ENCODE data around the gene ATP11C.
"Not testable (repeated sequence)": the region's sequence is repeated elsewhere in the genome, so short reads cannot be mapped to it uniquely, and the experiment has no call there.

Gene ATP11C

GRCh38 chrX:139932901-139933796 lies at the start of gene ATP11C:
TSS of gene ATP11C (minus strand) at chrX:139933053. CDS start at chrX:139932042, 1,011 bp downstream.
- peak; percentile 84 for DNase-seq

- DNase-seq = no peak
Measured at GRCh38 chrX:139974471-139974870, 41.6 kb upstream of the ATP11C start.

- DNase-seq = no peak
Measured at GRCh38 chrX:139972629-139973624, 40.1 kb upstream of the ATP11C start.

GRCh38 chrX:139972113-139972512 lies 39.3 kb upstream of the ATP11C start:
- no peak for DNase-seq

GRCh38 chrX:139971394-139971749 lies 38.5 kb upstream of the ATP11C start:
- no peak for DNase-seq

- DNase-seq = no peak
Measured at GRCh38 chrX:139969286-139969685, 36.4 kb upstream of the ATP11C start.

- no peak for DNase-seq
Measured at GRCh38 chrX:139967750-139968149, 34.9 kb upstream of the ATP11C start.

- DNase-seq = peak; percentile 1
Measured at GRCh38 chrX:139967300-139967699, 34.4 kb upstream of the ATP11C start.

GRCh38 chrX:139966159-139966558 lies 33.3 kb upstream of the ATP11C start:
- DNase-seq = not testable (repeated sequence)

GRCh38 chrX:139965421-139965820 lies 32.6 kb upstream of the ATP11C start, which contains the start of gene CXorf66:
TSS of gene CXorf66 (minus strand) at chrX:139965521. CDS start at chrX:139965496, 25 bp downstream.
- no peak for DNase-seq

GRCh38 chrX:139961091-139961490 lies 28.2 kb upstream of the ATP11C start:
- DNase-seq = not testable (repeated sequence)

- no peak for DNase-seq
Measured at GRCh38 chrX:139949703-139950102, 16.9 kb upstream of the ATP11C start.

- no peak for DNase-seq
Measured at GRCh38 chrX:139945075-139945474, 12.2 kb upstream of the ATP11C start.

- DNase-seq = no peak
Measured at GRCh38 chrX:139936259-139936658, 3.4 kb upstream of the ATP11C start.

- no peak for DNase-seq
Measured at GRCh38 chrX:139933904-139934303, 1.1 kb upstream of the ATP11C start.

GRCh38 chrX:139932073-139932900 lies 566 bp downstream of the ATP11C start:
- peak; percentile 2 for DNase-seq

GRCh38 chrX:139931646-139932072 lies 1.2 kb downstream of the ATP11C start:
- no peak for DNase-seq

- peak; percentile 10 for DNase-seq
Measured at GRCh38 chrX:139930916-139931645, 1.8 kb downstream of the ATP11C start.

GRCh38 chrX:139930401-139930800 lies 2.5 kb downstream of the ATP11C start:
- DNase-seq = peak; percentile 63

- DNase-seq = no peak
Measured at GRCh38 chrX:139929876-139930275, 3.0 kb downstream of the ATP11C start.

- no peak for DNase-seq
Measured at GRCh38 chrX:139924696-139925095, 8.2 kb downstream of the ATP11C start.
